Epithelial cell of proximal tubule (primary cell): ENCODE data around the gene STAT3. TPM values are rescaled to one million over a fixed set of nuclear protein-coding genes. Genes with fewer than 3 reads are reported as not detected.

Source experiments
- DNase-seq: peaks from one replicate; pipeline ENCODE4 v3.0.0-alpha.2; 2011; ENCODE audit warnings: low read depth
- H3K4me3 ChIP-seq: 2 replicates; pipeline ENCODE4 v1.5.1; 2011; ENCODE audit warnings: low read depth, mild to moderate bottlenecking, low read length
- total RNA-seq: library from RNA; depleted of rRNA; stranded (reverse); fragments of >200 nt; gene quantifications from 2 replicates; pipeline ENCODE4 v1.2.3, GENCODE V29; 2015
- TF ChIP-seq, protein P1 (sequence below): conservative IDR thresholded peaks from 2 replicates; pipeline ENCODE4 v1.5.1; 2012; ENCODE audit warnings: low read depth, mild to moderate bottlenecking, low read length

The STAT3 gene
- total RNA-seq, 1 donor from 2014 or later: 63.0 TPM

DNA sequence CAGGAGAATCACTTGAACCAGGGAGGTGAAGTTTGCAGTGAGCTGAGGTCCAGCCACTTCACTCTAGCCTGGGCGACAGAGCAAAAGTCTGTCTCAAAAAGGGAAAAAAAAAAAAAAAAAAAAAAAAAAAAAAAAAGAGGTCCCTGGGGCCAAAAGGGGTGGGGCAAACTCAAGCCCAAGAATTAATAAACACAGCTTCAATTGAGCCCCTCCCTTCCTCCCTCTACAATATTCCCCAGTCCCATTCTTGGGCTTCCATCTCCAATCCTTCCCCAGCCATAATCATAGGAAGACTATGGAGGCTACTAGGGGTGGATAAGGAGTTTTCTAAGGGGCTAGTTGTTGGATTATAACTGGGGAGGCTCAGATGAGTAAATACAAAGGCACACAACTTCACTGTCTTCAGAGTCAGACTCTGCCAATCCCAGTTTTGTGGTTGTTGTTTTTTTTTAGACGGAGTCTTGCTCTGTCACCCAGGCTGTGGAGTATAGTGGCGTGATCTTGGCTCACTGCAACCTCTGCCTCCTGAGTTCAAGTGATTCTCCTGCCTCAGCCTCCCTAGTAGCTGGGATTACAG is 25.3 kb upstream of the STAT3 start:
- DNase-seq: no peak
- H3K4me3 ChIP-seq: no peak overlapping the region
- TF ChIP-seq, protein P1, sequence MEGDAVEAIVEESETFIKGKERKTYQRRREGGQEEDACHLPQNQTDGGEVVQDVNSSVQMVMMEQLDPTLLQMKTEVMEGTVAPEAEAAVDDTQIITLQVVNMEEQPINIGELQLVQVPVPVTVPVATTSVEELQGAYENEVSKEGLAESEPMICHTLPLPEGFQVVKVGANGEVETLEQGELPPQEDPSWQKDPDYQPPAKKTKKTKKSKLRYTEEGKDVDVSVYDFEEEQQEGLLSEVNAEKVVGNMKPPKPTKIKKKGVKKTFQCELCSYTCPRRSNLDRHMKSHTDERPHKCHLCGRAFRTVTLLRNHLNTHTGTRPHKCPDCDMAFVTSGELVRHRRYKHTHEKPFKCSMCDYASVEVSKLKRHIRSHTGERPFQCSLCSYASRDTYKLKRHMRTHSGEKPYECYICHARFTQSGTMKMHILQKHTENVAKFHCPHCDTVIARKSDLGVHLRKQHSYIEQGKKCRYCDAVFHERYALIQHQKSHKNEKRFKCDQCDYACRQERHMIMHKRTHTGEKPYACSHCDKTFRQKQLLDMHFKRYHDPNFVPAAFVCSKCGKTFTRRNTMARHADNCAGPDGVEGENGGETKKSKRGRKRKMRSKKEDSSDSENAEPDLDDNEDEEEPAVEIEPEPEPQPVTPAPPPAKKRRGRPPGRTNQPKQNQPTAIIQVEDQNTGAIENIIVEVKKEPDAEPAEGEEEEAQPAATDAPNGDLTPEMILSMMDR: no peak

GRCh38 chr17:42411905-42412679 is 23.9 kb upstream of the STAT3 start:
- H3K4me3 ChIP-seq: no peak overlapping the region
- no peak for DNase-seq
- TF ChIP-seq, protein P1: no peak

- no peak overlapping the region for H3K4me3 ChIP-seq
- TF ChIP-seq, protein P1: no peak
Measured at GRCh38 chr17:42411361-42411760, 23.1 kb upstream of the STAT3 start.

DNA sequence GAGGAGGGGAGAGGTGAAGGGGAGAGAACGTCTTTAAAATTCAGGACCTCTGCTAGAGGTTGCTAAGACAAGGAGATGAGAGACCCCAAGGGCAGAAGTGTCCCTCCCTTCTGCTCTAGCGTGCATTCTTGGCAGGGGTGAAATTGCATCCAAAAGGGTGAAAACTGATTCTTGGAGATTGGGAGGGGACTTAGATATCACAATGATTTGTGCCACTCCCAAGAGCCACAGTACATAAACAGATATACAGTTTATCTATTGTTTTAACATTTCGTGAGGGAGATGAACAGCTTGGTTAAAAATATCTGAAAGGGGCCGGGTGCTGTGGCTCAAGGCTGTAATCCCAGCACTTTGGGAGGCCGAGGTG is 22.1 kb upstream of the STAT3 start:
- H3K4me3 ChIP-seq: no peak overlapping the region
- TF ChIP-seq, protein P1: no peak

More at GRCh38 chr17:42411361-42411760, 23.1 kb upstream of the STAT3 start:
- no peak for DNase-seq

DNA sequence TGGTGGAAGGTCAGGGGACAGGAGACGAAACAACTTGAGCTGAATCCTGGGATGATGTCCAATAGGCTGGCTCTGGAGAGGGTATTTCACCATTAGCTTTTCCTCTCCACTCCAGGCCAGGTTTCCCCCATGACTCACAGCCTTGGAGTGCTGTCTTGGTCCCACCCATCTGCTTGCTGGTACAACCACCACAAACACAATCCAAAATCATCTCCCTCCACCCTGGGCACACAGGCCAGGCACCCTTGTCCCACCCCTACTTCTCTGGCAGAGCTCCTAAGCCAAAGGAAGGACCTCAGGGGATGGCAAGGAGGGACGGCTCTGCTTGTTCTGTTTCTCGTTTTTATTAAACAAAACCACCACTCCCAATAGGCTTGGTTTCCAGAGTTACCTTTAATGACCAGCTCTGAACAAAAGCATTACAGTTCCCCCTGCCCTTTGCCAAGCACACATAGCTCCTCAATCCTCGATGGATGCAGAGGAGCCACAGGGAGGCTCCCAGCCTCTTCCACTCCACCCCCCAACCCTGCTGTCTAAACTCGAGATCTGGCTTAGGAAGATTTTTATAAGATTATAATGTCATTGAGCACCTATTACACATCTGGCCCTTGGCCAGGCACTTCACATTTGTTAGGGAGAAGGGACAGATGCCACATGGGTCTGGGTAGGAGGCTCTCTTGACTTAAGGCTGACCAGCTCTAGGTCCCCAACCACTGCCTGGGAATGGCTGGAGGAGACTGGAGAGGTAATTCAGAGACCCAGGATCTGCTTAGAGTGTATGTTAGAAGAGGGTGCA is 21.5 kb upstream of the STAT3 start:
- DNase-seq: peak; percentile 67
- TF ChIP-seq, protein P1: no peak
- no peak overlapping the region for H3K4me3 ChIP-seq

More for the DNA sequence above, 22.1 kb upstream of the STAT3 start:
- DNase-seq: no peak

DNA sequence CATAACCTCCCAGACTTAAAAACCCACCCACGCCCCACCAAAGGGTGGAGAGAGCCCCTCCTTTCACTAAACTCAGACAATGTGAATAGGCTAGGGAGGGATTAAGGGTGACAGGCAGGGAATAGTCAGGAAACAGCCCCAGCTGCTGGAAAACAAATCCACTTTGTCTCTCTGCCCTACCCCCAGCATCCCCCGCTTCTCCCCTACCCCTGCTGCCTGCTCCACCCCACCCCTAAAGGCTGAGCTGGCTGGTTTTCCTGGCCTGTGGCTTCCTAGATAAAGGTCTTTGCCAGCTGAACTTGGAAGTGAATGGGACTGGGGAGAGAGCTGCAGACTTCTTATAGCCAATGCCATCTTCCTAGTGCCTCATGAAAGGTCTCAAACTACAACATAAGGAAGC is 19.8 kb upstream of the STAT3 start:
- no peak for DNase-seq
- TF ChIP-seq, protein P1: no peak
- no peak overlapping the region for H3K4me3 ChIP-seq
